GM11168 (cell line): Measurements from ENCODE around the gene ARF6.
"Not testable (repeated sequence)": the region's sequence is repeated elsewhere in the genome, so short reads cannot be mapped to it uniquely, and the experiment has no call there.

Source experiments
- in situ Hi-C: fragments of 300-500 bp; cut with MboI; formaldehyde crosslinking; loops from one replicate; pipeline ENCODE4 v1.12.0; 2022; ENCODE audit warnings: low sequenced_read_pairs; ENCODE audit not compliant: unreplicated experiment

Gene ARF6

GRCh38 chr14:49900973-49901372 is 8.1 kb downstream of the ARF6 start:
- in situ Hi-C loops = no loop called here

- in situ Hi-C loops = not testable (repeated sequence)
Measured at GRCh38 chr14:49902679-49903246, 9.9 kb downstream of the ARF6 start.

GRCh38 chr14:49904270-49904669 is 11.4 kb downstream of the ARF6 start:
- in situ Hi-C loops = no loop called here

- in situ Hi-C loops = no loop called here
Measured at GRCh38 chr14:49905989-49906388, 13.1 kb downstream of the ARF6 start.

GRCh38 chr14:49907186-49907585 is 14.3 kb downstream of the ARF6 start:
- in situ Hi-C loops = no loop called here

- in situ Hi-C loops = no loop called here
Measured at GRCh38 chr14:49908433-49908782, 15.5 kb downstream of the ARF6 start.

GRCh38 chr14:49909016-49909415 is 16.1 kb downstream of the ARF6 start:
- in situ Hi-C loops = no loop called here

GRCh38 chr14:49915085-49915484 is 22.2 kb downstream of the ARF6 start:
- in situ Hi-C loops = no loop called here

- in situ Hi-C loops = no loop called here
Measured at GRCh38 chr14:49918706-49919105, 25.8 kb downstream of the ARF6 start.

- in situ Hi-C loops = no loop called here
Measured at GRCh38 chr14:49919825-49920659, 27.2 kb downstream of the ARF6 start.

GRCh38 chr14:49920935-49921334 is 28.1 kb downstream of the ARF6 start:
- in situ Hi-C loops = no loop called here

GRCh38 chr14:49921401-49921800 is 28.5 kb downstream of the ARF6 start:
- in situ Hi-C loops = no loop called here

- in situ Hi-C loops = no loop called here
Measured at GRCh38 chr14:49923442-49923841, 30.6 kb downstream of the ARF6 start.

- in situ Hi-C loops = no loop called here
Measured at GRCh38 chr14:49923881-49924280, 31.0 kb downstream of the ARF6 start.

GRCh38 chr14:49924852-49925251 is 32.0 kb downstream of the ARF6 start:
- in situ Hi-C loops = no loop called here

- in situ Hi-C loops = no loop called here
Measured at GRCh38 chr14:49926803-49927202, 33.9 kb downstream of the ARF6 start.

GRCh38 chr14:49928015-49928414 is 35.1 kb downstream of the ARF6 start:
- in situ Hi-C loops = no loop called here

- in situ Hi-C loops = no loop called here
Measured at GRCh38 chr14:49930720-49931119, 37.8 kb downstream of the ARF6 start.

GRCh38 chr14:49931523-49931922 is 38.6 kb downstream of the ARF6 start:
- in situ Hi-C loops = no loop called here

GRCh38 chr14:49933128-49933527 is 40.2 kb downstream of the ARF6 start:
- in situ Hi-C loops = no loop called here

GRCh38 chr14:49933704-49934103 is 40.8 kb downstream of the ARF6 start:
- in situ Hi-C loops = no loop called here

GRCh38 chr14:49934646-49935045 is 41.8 kb downstream of the ARF6 start:
- in situ Hi-C loops = no loop called here
